Thyroid gland (tissue), 4 donors: Measurements from ENCODE around the gene BCAS1.

Experiments used
- POLR2A ChIP-seq, 2 donors: fragments of 450-650 bp; IDR thresholded peaks; one replicate each; pipeline ENCODE4 v1.6.1; 2017; ENCODE audit warnings: antibody characterized with exemption in 2 of 2, mild to moderate bottlenecking in 2 of 2, moderate library complexity in 1 of 2
- TF ChIP-seq, protein P1 (sequence below), 6 experiments: fragments of 200-600 bp in 3 of 6; fragments of 450-650 bp in 3 of 6; sonication (generic) in 3 of 6; IDR thresholded peaks; one replicate each; pipeline ENCODE4 v1.5.1; 2016 to 2019; ENCODE audit warnings: antibody characterized with exemption in 6 of 6, mild to moderate bottlenecking in 2 of 6, inconsistent platforms in 1 of 6, moderate library complexity in 1 of 6

DNA sequence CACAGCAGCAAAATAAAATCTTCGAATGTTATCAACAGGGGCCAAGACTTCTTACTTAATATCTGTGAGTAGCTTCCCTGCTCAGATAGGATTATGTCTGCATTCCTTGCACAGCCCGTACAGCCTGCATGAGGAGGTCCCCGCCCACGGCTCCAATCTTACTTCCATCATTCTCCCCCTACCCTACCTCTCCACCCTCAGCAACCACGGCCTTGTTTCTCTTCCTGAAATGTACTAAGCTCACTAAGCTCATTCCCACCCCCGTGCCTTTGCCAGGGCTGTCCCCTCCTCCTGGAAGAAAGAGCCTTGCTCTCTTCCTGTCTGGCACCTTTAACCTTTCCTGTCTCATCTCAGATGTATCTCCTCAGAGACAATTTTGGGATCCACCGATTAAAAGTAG lies 120.4 kb downstream of the BCAS1 start:
- TF ChIP-seq, protein P1, sequence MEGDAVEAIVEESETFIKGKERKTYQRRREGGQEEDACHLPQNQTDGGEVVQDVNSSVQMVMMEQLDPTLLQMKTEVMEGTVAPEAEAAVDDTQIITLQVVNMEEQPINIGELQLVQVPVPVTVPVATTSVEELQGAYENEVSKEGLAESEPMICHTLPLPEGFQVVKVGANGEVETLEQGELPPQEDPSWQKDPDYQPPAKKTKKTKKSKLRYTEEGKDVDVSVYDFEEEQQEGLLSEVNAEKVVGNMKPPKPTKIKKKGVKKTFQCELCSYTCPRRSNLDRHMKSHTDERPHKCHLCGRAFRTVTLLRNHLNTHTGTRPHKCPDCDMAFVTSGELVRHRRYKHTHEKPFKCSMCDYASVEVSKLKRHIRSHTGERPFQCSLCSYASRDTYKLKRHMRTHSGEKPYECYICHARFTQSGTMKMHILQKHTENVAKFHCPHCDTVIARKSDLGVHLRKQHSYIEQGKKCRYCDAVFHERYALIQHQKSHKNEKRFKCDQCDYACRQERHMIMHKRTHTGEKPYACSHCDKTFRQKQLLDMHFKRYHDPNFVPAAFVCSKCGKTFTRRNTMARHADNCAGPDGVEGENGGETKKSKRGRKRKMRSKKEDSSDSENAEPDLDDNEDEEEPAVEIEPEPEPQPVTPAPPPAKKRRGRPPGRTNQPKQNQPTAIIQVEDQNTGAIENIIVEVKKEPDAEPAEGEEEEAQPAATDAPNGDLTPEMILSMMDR (IDR thresholded peaks at IDR 0.05): no peak
- no peak for TF ChIP-seq POLR2A (IDR thresholded peaks at IDR 0.05)
